ENCODE measurements around the gene PHF20.
A peak's percentile ranks its signal among the peaks of the same experiment; 100 is the strongest.
"Not testable (repeated sequence)": the region's sequence is repeated elsewhere in the genome, so short reads cannot be mapped to it uniquely, and the experiment has no call there.

PHF20 gene

GRCh38 chr20:35967979-35968640 is 196.3 kb downstream of the PHF20 start, which contains the start of gene CNBD2:
TSS of gene CNBD2 (plus strand) at chr20:35968590. CDS start at chr20:35968763, 173 bp downstream.
- no peak for DNase-seq

DNA sequence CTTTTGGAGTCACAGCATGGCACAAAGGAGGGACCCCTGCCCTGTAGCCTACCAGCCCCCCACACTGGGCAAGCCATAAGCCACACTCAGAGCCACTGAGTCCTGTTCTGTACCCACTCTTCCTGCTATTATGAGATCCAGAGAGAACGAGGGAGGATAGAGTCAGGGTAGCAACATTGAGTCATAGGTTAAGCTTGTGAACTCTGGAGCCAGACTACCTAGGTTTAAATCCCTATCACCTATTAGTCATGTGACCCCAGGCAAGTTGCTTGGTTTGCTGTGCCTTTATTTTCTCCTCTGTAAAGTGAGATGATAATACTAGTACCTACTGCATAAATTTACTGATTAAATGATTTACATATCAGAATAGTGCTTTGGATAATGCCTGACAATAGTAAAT is 197.1 kb downstream of the PHF20 start:
- DNase-seq, result no peak

- DNase-seq, result no peak
Measured at GRCh38 chr20:35971981-35972380, 200.2 kb downstream of the PHF20 start.

DNA sequence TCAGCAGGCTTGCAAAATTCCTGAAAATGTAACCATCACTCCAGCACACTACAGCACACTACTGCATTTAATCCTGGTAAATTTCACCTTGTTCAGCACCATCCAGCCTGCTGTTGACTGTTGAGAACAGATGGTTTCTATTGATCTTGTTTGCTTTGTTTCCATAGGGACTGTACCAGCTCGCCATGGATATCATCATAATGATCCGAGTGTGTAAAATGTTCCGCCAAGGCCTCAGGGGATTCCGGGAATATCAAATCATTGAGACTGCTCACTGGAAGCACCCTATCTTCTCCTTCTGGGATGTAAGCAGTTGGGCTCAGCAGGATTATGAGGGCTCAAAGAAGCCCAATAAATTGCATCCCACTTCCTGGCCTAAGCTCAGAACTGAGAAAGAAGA is 200.6 kb downstream of the PHF20 start:
- DNase-seq, result peak in 1 of 56 donors; percentile 5

DNA sequence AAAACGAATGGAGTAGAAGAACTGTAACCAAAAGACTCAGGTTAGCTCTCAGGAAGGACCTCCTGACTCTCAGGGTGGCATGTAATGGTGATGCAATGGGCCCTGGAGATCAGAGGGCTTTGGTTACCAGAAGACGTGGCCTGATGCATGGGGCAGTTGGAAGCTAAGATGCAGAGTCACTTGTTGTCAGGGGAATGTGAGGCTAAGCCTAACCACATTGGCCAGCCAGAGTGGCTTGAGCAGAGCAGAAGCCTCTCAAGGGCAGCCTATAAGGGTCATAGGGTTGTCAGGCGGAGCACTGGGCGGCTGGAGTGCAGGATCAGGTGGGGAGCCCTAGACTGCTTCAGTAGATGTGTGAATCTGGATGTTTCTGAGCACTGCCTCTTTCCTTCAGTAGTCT is 202.4 kb downstream of the PHF20 start:
- no peak for DNase-seq

DNA sequence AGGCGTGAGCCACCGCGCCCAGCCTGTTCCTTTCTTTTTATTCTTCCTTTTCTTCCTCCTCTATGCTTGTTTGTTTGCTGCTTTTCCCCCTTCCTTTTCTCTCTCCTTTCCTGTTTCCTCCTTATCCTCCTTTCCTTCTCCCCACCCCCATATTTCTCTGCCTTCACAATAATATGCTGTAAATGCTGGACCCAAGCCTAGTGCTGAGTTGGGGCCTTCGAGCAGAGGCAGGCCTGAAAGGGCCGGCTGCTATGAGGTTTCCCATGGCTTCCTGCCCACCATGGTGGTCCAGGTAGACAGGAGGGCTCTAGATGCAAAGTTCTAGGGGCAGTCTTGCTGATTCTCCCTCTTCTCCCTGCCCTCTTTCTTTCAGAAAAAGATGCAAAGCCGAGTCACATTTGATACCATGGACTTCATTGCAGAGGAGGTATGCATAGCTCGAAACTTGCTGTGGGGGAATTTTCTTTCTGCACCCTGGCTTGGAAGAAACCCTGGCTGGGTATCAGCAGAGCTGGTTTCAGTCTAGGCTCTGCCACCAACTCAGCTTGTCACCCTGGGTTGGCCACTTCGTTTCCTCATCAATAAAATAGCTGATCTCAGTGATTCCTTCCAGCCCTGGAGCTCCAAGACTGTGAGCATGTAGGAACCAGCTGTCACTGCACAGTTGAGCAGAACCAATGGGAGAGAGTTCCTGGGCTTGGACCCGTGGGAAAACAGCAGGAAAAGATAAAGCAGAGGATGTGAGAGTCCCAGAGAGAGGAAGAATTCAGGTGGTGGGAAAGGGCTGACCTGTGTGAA is 204.0 kb downstream of the PHF20 start:
- DNase-seq, result no peak

DNA sequence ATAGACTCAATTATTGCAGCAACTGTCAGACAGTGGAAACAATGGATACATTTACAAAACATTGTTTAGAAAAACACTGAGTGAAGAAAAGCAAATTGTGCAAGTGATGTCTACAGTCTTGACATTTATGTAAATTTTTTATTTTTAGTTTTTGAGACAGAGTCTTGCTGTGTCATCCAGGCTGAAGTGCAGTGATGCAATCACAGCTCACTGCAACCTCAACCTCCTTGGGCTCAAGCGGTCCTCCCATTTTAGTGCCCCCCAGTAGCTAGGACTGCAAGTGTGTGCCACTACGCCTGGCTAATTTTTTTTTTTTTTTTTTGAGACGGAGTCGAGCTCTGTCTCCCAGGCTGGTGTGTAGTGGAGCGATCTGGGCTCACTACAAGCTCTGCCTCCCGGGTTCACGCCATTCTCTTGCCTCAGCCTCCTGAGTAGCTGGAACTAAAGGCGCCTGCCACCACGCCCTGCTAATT is 206.3 kb downstream of the PHF20 start:
- no peak for DNase-seq

DNA sequence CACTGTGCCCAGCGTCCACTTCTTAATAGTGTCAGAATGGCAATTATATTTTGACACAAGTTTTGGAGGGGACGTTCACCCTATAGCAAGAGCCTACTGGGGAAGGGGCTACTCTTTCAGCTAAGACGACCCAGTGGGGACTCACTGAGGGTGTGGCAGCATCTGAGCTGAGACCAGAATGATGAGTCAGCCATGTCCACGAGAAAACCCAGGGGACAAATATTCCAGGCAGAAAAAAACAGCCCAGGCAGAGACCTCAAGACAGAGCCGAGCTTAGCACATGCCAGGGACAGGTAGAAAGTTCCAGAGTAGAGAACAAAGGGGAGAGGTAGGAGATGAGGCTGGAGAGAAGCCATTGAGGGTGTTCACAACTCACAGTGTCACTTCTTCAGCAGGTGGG is 207.7 kb downstream of the PHF20 start:
- DNase-seq, result no peak

DNA sequence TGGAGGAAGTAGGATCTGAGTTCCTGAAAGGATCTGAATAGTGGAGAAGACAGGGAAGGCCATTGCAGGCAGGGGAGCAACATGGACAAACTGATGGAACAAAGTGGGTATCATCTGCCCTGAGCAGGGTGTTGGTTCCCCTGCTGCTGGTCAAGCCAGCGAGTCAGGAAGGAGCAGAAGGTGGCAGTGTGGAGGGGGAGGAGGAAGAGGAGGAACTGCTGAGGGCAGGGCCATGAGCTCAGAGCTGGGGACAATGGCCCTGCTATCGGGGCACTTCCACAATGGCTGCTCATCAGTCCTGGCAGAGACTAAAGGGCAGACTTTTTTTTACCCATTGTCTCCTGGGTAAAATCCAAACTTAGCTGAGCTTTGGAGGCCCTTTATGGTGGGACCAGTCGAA is 210.2 kb downstream of the PHF20 start:
- DNase-seq, result no peak

DNA sequence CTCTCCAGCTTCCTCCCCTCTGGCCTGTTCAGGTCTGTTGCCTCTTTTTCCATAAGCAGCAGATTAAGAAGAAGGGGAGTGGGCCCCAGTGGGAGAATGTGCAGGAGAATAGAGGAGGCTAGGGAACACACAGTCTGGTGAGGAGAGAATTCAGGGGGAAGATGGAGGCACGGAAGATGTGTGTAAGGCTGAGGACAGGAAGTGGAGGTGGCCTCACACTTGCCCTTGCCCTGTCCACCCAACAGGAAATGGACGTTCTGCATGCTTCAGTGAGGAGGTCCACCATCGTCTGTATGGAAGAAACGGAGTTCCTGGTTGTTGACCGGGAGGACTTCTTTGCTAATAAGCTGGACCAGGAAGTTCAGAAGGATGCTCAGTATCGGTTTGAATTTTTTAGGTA is 212.6 kb downstream of the PHF20 start:
- no peak for DNase-seq

DNA sequence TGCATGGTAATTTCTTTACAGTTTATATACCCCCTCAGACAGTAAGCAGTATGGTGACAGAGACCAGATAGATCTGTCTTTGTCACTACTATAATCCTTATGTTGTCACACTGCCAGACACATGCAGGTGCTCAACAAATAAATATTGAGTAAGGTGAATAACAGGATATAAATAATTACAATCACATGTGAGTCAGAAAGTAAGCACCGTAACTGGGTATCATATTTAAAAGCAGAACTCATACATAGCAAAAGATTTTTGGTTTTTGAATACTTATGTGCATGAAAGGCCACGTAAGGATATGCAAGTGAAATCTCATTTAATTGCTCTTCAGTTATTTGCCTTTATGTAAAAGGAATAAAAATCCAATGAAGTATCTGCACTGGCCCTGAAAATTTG is 214.0 kb downstream of the PHF20 start:
- no peak for DNase-seq

GRCh38 chr20:35988910-35989463 is 217.2 kb downstream of the PHF20 start:
- DNase-seq, result no peak

- DNase-seq, result peak in 5 of 56 donors; percentile 1 to 25 (median 9)
Measured at GRCh38 chr20:35991142-35991771, 219.4 kb downstream of the PHF20 start.

DNA sequence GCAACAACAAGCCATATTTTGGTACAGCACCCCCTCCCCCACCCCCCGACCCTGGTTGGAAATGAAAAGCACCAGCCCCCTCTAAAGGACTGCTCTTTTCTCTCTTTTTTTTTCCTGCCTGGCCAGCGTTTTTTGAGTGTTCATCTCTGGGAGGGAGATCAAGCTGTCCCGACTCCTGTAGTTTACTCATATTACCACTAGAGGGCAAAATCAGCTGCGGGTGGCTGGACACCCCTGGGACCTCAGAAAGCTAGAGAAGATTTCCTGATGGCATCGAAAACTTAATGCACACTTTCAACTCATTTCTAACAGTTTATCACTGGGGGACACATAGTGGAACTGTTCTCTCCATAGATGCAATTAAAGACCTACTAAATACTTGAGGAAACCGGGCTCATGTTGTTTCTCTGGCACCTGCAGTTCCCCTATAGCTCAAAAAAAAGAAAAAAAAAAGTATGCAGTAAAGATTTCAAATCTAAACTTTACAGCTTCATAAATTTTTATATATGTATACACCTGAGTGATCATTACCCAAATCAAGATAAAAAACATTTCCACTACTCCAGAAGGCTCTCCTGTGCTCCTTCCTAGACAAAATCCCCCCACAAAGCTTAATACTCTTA is 221.0 kb downstream of the PHF20 start:
- peak in 31 of 56 donors; percentile 0 to 57 (median 11) for DNase-seq

GRCh38 chr20:35994994-35995453 is 223.2 kb downstream of the PHF20 start:
- DNase-seq, result peak in 52 of 56 donors; percentile 6 to 82 (median 40)

- not testable (repeated sequence) for DNase-seq
Measured at GRCh38 chr20:35996492-35996891, 224.7 kb downstream of the PHF20 start.
